Muscle of arm (tissue), 12 donors: ENCODE results near the gene PHF23. TPM values are rescaled to one million over a fixed set of nuclear protein-coding genes. Genes with fewer than 3 reads are reported as not detected.
A peak's percentile ranks its signal among the peaks of the same experiment; 100 is the strongest.

Source experiments
- DNase-seq: peaks from one replicate; pipeline ENCODE4 v3.0.0-alpha.2; 2013
- polyA plus RNA-seq, 12 donors: library from polyadenylated mRNA; unstranded; fragments of 120-200 nt; gene quantifications; one replicate each; pipeline ENCODE4 v1.2.1, GENCODE V29; 2013; ENCODE audit not compliant: insufficient read length in 12 of 12

The PHF23 gene
- polyA plus RNA-seq, 12 donors = 22.6 to 56.9 (median 33.3) TPM; not detected in 1

- DNase-seq = no peak
These were observed 16.9 kb downstream of the PHF23 start for GRCh38 chr17:7222093-7222971.

- no peak for DNase-seq
These were observed 17.8 kb downstream of the PHF23 start for GRCh38 chr17:7221278-7222092.

DNA sequence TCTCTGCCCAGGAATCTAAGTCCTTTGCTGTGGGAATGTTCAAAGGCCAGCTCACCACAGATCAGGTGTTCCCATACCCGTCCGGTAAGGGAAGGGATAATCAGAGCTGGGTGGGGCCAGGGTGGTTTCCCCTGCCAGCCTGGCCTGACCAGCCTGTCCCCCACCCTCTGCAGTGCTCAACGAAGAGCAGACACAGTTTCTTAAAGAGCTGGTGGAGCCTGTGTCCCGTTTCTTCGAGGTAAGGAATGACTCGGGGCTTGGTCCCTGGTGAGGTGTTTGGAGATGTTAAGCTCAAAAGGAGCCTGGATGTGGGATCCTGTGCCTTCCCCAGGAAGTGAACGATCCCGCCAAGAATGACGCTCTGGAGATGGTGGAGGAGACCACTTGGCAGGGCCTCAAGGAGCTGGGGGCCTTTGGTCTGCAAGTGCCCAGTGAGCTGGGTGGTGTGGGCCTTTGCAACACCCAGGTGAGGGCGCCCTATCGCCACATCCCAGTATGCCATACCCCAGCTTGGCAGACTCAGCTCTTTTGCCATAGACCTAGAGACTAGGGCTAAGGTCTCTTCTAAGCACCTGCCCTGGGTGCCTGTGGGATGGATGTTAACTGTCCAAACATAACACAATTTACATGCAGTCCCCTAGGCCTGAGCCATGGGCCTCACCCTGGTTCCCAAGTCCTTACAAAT lies 18.5 kb downstream of the PHF23 start:
- no peak for DNase-seq

DNA sequence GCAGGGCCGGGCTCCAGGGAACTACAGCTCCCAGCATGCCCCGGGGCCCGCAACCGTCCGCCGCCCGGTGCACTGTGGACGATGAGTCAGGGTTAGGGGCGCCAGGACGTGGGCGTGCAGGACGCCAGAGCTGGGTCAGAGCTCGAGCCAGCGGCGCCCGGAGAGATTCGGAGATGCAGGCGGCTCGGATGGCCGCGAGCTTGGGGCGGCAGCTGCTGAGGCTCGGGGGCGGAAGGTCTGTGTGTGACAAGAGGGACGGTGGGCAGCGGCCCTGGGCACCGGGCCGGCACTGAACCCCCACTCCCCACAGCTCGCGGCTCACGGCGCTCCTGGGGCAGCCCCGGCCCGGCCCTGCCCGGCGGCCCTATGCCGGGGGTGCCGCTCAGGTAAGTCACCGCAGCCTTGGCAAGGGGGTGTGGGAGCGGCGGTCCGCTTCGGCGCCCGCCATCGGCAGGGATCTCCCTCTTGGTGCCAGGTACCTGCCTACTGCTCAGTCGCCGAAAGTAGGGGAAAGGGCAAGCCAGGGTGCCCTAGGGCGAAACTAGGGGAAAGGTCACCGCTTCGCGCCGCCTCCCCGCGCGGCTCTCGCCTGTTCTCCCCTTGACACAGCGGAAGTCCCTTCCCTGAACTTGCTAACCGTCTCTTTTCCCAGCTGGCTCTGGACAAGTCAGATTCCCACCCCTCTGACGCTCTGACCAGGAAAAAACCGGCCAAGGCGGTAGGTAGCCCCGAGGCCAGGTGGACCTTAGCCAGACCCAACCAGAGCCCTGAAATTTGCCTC lies 19.3 kb downstream of the PHF23 start, which contains the start of the genes ACADVL and DLG4:
Gene ACADVL, plus strand, starts transcription at position 127 of the 781 bp plus-strand sequence. Its CDS starts 47 bp downstream, at position 174.
Gene DLG4, minus strand, starts transcription at position 25 of the 781 bp plus-strand sequence.
- peak; percentile 92 for DNase-seq

DNA sequence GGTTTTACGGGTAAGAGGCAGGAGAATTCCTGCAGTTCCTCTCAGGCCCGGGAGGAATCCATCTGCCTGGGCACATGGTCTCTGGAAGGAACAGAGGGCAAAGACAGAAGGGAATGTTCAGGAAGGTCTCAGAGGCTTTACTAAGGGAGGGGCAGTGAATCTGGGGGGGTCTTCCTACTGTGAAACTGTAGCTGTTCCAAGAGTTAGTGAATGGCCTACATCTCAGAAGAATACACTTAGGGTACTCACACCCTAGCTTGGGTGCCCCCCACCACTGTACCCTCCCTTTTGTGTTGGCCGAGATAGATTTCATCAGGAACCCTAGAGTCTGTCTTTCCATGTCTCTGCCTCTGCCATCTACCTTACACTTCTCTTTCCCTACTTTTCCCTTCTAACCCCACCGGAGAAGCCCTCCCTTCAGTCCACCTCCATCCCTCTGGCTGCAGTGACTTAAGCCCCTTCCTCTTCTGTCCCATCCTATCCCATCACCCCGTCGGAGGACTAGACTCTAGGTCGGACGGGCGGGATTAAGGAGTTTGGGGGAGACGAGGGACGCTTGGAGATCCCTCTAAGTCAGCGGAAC lies 19.9 kb downstream of the PHF23 start:
- no peak for DNase-seq

GRCh38 chr17:7218758-7219157 lies 20.5 kb downstream of the PHF23 start:
- no peak for DNase-seq

GRCh38 chr17:7218166-7218565 lies 21.1 kb downstream of the PHF23 start:
- DNase-seq = no peak

GRCh38 chr17:7217113-7217987 lies 21.9 kb downstream of the PHF23 start:
- DNase-seq = peak; percentile 89

DNA sequence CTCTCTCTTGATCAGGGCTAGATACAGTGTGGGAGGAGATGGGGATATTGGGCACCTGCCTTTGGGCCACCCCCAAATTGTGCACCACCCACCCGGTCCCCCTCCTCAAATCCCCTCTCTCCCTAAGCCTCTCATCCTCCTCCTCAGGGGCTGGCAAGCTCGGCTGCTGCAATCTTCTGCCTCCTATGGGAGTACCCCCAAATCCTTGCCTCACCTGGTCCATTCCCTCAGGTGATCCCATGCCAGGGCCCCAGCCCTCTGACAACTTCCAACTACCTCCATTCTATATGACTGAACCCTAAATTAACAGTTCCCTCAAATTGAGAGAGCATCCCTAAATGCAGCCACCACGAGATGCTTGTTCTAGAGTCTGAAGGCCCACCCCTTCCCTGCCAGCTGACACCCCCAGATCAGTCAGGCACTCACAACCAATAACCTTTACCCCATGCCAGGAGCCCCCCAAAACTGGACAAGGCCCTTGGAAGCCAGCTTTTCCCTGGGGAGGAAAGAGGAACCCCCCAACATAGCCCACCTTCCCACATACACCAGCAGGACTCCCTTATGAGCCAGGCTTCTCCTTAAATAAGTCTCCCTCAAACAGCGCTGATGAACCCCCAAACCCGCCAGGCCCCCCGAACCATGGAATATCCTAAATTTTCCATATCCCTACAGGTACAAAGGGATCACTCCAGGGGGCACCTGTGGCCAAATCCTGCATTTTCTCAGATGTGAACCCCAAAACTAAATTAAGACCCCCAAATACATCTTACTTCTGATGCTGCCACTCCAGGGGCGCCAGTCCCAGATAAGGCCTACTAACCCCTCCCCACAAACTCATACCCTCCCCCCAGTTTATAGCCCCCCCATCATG lies 22.8 kb downstream of the PHF23 start:
- DNase-seq = no peak

- DNase-seq = no peak
These were observed 23.5 kb downstream of the PHF23 start for GRCh38 chr17:7215652-7216180.

DNA sequence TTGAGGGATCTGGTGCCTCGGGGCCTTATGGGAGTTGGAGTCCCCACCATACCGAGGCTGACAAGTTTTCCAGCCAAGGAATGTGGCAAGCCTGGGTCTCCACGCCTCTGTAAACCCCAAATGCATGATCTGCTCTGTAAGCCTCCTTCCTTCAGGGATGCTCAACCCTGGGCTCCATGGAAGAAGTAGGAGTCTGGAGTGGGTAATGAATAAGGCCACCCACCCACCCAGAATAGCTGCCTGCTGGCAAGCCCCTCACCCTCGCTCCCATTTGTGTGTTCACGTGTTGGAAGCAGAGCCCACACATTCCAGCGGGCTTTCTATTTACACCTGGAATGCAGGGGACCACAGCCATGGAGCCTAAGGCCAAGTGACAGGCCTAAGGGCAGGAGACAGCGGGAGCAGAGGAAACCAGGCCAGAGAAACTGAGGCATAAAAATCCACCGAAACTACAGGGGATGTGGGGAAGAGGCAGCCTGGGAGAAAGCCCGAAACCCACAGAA lies 24.1 kb downstream of the PHF23 start:
- DNase-seq = peak; percentile 93

DNA sequence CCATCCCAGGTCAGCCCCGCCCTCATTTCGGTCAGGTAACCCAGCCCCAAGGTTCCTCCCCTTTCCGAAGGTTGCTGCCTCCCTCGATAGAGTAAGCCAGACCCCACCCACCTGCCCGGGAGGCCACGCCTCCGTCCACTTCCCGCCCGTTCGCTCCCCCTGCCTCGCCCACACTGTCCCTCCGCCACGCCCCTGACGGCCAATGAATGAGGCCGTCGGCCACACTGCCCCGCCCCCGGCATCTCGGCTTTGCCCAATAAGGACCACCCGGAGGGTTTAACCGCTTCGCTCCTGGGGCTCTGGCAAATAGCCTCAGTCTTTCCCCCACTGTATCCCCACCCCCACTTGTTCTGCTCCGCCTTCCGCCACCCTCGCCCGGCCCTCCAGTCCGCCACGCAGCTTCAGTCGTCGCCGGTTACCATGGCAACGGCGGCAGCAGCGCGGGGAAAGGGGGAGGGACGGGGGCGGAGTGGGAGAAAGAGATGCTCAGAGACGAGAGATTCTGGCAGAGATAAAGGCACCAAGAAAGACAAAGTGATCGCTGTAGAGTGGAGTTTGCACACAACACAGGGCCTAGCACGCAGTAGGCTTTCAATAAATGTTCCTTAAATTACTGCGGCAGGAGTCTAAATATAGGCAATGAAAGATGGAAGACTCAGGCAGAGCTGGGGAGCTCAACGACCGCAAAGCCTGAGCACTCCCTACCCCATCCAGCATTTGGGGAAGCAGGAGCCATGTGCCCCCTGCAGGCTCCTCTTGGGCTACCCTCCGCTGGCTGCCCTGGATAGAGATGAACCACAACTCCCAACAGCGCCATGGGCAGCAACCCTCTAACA lies 24.7 kb downstream of the PHF23 start:
- peak; percentile 99 for DNase-seq

GRCh38 chr17:7213895-7214299 lies 25.4 kb downstream of the PHF23 start:
- peak; percentile 90 for DNase-seq

- DNase-seq = no peak
These were observed 27.6 kb downstream of the PHF23 start for GRCh38 chr17:7211491-7212273.

DNA sequence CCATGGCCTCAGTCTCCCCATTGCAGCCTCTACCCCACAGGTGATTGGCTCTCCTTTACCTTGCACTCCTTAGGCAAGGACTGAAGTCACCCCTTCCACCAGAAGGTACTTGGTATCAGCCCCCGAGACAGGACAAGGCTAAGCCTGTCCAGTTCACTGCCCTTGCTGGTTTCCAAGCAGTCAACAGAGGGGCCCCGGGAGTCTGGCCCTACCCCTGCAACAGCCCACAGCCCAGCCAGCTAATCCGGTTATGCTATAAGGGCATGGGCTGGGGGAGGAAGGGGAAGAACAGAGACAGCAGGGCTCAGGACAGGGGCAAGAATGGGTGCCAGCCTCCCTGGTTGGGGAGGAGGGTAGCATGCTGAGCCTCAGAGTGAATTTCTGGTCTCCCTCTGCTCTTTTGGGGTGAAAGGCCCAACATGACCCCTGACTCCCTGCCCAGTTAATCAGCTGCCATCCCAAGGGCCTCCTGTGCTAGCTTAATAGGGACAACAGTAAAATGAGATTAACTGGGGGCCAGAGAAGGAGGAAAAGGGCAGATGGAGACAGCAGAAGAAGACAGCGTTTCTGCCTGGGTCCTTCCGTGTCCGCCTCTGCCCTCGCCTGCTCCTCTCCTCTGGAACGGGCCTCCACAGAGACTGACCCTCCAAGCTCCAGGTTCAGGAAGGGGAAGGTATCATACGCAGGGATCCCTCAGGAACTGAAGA lies 30.4 kb downstream of the PHF23 start:
- no peak for DNase-seq
